HG03097 (cell line): ENCODE results near the gene ARHGAP42.

Source experiments
- ATAC-seq: cut with Tn5 transposase; IDR thresholded peaks from one replicate; pipeline ENCODE4 v1.9.1; 2021; ENCODE audit not compliant: unreplicated experiment, low FRiP score

Gene ARHGAP42

DNA sequence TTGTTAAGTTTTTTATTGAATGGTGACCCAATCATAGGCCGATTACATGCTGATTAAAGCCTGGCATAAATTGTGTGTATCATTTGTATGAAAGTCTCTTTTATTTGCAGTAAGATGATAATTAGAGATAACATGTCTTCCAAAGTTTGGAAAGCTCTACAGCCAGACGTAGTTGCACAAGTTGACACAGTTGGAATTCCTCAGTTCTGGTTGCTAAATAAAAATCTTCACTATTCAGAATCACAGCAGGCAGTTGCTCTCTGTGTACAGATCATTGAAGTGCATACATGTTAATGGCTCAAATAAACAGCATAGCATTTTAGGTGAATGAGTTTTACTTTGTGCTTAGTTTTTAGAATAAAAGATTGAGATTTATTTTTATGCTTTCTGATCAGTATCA lies 69.5 kb downstream of the ARHGAP42 start:
- no peak for ATAC-seq

DNA sequence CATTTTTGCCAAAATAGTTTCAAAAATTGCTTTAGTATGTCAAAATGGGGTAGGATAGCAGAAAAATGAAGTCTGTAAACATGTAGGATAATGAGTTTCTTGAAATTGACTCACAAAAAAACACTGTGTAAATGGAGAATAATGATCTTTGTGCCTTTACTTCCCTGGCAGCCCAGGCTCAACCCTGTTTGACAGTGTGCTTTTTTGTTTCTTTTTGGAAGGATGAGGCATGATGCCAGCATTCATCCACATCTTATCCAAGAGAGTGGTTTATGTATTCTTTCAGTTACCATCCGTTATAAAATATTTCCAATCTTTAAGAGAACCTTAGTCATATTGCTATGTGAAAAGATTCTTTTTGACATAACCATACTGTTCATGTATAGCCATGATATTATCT lies 70.6 kb downstream of the ARHGAP42 start:
- ATAC-seq, result no peak

GRCh38 chr11:100759106-100759505 lies 72.0 kb downstream of the ARHGAP42 start:
- ATAC-seq, result no peak

DNA sequence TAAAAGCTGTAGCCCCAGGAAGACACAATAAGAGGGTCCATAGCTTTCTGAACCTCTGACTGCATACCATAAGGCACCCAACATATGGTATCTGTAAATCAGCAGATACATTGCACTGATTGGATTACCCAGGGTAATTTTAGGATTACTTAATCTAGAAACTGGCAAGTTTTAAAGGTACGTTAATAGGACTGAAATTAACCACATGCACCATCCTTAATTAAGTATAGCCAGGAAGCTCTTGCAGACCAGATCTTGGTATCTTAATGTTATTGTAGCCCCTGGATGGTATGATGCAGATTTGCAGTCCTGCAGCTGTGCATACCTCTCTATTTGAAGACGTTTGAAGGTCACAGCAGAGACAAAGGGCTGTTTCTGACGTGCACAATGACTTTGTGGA lies 72.8 kb downstream of the ARHGAP42 start:
- ATAC-seq, result no peak

- no peak for ATAC-seq
These were observed 73.7 kb downstream of the ARHGAP42 start for GRCh38 chr11:100760744-100761143.

- ATAC-seq, result no peak
These were observed 74.8 kb downstream of the ARHGAP42 start for GRCh38 chr11:100761841-100762240.

- ATAC-seq, result no peak
These were observed 79.7 kb downstream of the ARHGAP42 start for GRCh38 chr11:100766764-100767163.

DNA sequence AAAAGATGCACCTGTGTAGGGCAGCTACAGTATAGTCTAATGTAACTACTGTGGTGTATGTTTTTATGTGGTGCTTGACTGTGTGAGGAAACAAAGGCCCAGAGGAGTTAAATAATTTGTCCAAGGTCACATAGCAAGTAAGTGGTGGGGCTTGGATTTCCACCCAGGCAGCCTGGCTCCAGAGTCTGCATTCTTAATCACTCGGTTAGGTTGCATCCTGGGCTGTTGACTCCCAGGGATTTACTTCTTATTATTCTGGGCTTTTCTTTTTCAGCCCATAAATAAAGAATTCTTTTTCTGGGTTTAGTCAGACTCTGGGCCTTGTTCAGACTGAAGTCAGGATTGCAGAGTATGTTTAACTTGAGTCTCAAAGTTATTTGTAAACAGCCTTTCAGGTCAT lies 82.1 kb downstream of the ARHGAP42 start:
- no peak for ATAC-seq

DNA sequence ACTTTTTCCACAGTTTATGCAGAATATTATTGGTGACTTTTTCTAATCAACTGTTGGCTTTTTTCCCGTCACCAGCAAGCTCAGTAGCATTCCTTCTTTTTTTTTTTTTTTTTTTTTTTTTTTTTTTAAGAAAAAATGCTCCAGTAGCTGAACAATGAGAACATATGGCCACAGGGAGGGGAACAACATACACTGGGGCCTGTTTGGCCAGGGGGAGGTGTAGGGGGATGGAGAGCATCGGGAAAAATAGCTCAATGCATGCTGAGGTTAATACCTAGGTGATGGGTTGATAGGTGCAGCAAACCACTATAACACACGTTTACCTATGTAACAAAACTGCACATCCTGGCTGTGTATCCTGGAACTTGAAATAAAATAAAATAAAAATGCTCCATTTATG lies 82.5 kb downstream of the ARHGAP42 start:
- no peak for ATAC-seq

DNA sequence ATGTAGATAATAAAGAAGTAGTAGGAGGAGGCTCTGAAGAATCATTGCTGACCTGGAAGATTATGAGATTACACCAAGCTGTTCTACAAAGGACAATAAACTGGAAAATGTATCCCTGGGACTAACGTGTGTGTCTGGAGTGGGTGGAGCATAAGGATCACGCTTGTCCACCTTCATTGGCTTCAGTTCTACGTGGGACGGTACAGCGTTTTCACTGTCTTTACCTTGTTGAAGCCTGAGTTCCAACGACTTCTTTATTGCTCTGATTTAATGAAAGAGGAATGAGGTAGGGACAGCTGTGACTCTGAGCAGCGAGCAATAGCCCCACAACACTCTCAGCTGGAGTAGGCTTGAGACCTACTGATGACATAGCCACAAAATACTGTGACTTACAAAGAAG lies 87.0 kb downstream of the ARHGAP42 start:
- no peak for ATAC-seq

GRCh38 chr11:100774859-100775258 lies 87.8 kb downstream of the ARHGAP42 start:
- no peak for ATAC-seq

DNA sequence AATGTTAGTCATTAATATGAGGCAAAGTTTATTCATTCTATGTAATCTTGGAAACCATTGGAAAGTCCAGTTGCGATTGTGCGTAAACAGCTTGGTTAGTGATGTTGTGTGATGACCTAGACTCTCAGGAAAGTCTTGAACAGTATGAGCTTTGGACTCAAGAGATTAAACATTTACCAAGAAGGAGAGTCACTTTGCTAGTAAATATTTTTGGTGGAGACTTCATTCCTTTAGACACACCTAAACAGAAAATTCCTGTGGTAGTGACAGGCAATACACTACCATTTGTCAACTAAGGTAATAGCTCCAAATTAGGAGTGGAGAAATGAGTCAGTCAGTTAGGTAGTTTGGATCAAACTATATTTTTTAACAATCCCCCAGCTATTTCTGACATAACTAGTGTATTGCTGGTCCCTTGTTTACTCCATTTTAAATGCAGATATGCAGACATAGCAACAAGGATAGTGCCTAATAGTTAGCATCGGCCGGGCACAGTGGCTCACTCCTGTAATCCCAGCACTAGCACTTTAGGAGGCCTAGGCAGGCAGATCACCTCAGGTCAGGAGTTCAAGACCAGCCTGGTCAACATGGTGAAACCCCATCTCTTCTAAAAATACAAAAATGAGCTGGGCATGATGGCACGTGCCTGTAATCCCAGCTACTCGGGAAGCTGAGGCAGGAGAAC lies 89.3 kb downstream of the ARHGAP42 start:
- no peak for ATAC-seq

- ATAC-seq, result no peak
These were observed 90.0 kb downstream of the ARHGAP42 start for GRCh38 chr11:100777103-100777502.

DNA sequence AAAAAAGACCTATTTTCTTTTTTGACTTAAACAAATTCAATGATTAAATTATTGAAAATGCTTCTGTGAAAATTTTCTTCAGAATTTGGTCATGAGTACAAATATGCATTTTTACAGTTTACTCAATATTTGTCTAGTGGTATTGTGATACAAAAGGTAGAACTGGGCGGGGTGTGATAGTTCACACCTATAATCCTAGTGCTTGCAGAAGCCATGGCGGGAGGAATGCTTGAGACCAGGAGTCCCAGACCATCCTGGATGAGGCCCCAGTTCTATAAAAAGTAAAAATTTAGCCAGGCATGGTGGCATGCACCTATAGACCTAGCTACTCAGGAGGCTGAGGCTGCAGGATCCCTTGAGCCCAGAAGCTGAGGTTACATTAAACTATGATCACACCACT lies 90.6 kb downstream of the ARHGAP42 start:
- no peak for ATAC-seq

DNA sequence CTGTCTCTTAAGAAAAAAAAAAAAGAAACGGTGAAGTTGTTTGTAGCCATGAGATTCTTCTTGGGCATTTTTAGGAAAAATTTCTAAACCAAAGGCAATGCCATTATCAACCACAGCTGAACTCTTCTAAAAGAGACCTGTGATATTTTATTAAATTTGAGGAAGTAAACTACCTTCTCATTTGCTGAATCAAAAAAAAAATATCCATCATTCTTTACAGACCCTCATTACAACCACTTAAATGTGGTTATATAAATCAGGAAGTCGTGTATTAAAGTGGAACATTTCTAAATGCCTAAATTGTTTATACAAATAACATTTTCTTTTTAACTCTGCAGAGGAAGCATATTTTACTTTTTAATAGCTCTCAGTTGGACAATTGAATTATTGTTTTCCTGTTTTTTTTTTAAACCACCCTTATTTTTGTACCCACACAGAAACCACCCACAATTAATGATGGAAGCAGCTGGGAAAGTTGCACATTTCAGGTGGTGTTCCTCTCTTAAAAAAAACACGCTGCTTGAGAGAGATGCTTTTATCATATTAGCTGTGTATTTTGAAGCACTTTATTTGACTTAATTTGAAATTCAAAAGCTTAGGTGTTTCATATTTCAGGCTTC lies 91.2 kb downstream of the ARHGAP42 start:
- ATAC-seq, result no peak

DNA sequence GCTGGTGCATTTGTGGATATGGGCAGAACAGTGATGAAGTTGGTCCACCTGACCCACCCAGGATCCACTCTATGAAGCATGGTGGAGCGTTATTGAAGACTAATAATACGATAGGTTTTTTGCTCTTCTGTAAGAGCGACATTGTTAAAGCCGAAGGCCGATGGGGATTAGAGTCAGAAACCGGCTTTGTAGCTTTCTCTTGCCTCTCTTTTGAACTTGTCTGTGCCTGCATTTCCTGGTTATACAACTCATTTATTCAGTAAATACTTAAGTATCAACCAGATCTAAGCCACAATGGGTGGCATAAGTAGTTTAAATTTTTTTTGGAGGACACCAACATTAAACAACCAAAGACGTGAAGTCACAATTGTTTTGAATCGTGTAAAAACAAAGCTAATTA lies 93.4 kb downstream of the ARHGAP42 start:
- ATAC-seq, result no peak

DNA sequence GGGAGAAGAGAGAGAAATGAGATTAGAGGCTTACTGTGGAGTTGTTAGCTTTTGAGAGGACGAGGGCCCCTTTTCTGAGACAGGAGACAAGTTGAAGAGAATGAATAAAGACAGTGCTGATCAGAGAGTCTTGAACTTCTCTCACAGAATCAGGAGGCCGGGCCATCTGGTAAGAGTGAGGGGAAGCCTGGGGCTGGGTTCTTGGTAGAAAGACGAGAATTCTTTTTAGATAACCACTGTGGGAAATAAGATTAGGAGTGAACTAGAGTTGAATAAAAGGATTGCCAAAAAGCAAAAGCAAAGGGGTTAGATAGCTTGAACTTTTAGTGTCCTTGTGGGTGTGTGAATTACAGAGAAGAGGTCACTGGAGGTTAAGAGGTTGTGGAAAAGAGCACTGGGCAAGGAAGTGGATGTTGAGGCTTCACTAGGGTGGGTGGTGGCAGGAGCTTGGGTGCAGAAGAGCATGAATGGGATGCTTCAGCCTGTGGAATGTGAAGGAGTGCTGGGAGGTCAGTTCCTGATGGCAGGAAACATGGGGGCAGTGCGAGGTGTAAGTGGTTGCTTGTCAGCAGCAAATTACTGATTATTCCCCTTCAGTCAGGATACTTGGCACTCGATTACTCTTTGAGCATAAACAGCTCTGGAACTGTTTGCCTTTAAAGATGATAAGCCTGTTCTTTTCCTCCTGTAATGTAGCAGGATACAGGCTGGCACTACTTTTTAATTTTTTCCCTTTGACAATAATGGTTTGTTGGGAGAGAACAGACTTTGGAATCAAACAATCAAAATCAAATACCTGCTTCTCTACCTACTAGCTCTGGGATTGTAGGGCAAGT lies 98.3 kb downstream of the ARHGAP42 start:
- no peak for ATAC-seq

- no peak for ATAC-seq
These were observed 101.6 kb downstream of the ARHGAP42 start for GRCh38 chr11:100788561-100789295.

DNA sequence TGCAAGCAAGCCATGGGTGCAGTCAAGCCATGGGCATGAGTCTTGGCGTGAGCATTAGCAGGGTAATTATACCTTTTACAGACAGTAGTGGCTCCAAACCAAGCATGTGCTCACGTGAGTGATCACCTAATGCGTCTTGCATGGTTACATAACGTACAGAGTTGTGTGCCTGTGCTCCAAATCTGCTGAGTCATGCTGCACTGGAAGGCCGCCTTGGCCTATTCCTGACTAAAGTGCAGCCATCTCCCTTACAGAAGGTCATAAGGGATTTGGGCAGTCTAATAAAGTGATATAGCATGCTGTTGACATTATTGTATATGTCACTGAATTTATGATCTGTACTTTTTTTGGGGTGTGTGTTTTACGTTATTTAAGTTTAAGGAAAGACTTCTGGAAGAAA lies 102.4 kb downstream of the ARHGAP42 start:
- no peak for ATAC-seq

GRCh38 chr11:100790073-100790472 lies 103.0 kb downstream of the ARHGAP42 start:
- ATAC-seq, result no peak

GRCh38 chr11:100791103-100791502 lies 104.0 kb downstream of the ARHGAP42 start:
- no peak for ATAC-seq
